DND-41 (cell line): Measurements from ENCODE around the gene FKRP.

ENCODE experiments used
- EZH2 ChIP-seq: IDR thresholded peaks from 3 replicates; pipeline ENCODE4 v1.6.1; 2012; ENCODE audit warnings: borderline replicate concordance, low read depth, mild to moderate bottlenecking, moderate library complexity, low read length, inconsistent platforms; ENCODE audit not compliant: severe bottlenecking
- TF ChIP-seq, protein P1 (sequence below): IDR thresholded peaks from 2 replicates; pipeline ENCODE4 v1.5.1; 2012; ENCODE audit warnings: borderline replicate concordance, low read length, moderate library complexity, mild to moderate bottlenecking; ENCODE audit not compliant: poor library complexity, severe bottlenecking; ENCODE audit errors: extremely low read depth

DNA sequence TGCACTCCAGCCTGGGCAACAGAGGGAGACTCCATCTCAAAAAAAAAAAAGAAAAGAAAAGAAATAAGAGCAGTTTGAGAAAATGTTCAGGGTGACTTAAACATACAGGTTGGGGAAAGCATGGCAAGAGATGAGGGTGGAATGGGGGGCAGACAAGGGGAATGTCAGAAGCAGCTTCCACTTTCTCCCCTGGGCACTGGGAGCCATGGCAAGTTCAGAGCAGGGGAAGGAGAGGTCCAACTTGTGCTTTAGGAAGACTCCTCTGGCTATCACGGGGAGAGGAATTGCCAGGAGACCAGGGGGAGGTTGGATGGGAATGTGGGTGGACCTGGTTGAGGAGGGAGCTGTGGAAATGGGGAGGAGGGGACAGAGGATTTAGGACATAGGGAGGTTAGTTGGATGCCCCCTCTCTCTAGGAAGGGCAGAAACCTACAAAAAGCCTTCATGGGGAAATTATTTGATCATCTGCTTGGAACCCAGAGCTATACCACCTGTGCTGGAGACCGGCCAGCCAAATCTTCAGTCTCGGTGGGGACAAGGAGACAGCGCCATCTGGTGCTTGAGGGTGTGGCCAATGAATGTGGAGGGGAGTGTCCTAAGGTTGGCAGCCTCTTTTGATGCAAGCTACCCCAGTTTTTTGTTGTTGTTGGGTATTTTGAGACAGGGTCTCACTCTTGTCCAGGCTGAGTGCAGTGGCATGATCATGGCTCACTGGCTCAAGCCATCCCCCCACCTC is 7.7 kb downstream of the FKRP start:
- TF ChIP-seq, protein P1, sequence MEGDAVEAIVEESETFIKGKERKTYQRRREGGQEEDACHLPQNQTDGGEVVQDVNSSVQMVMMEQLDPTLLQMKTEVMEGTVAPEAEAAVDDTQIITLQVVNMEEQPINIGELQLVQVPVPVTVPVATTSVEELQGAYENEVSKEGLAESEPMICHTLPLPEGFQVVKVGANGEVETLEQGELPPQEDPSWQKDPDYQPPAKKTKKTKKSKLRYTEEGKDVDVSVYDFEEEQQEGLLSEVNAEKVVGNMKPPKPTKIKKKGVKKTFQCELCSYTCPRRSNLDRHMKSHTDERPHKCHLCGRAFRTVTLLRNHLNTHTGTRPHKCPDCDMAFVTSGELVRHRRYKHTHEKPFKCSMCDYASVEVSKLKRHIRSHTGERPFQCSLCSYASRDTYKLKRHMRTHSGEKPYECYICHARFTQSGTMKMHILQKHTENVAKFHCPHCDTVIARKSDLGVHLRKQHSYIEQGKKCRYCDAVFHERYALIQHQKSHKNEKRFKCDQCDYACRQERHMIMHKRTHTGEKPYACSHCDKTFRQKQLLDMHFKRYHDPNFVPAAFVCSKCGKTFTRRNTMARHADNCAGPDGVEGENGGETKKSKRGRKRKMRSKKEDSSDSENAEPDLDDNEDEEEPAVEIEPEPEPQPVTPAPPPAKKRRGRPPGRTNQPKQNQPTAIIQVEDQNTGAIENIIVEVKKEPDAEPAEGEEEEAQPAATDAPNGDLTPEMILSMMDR = peak; percentile 87
- no peak for TF ChIP-seq EZH2
